HCT116 (cell line): Measurements from ENCODE around the gene FNDC5. TPM values are rescaled to one million over a fixed set of nuclear protein-coding genes. Genes with fewer than 3 reads are reported as not detected.

Experiments used
- ATAC-seq: fragments of 200-7000 bp; cut with Tn5 transposase; 2 replicates; pipeline ENCODE4 v1.9.1; 2020; ENCODE audit warnings: mild to moderate bottlenecking, moderate library complexity
- BruUV-seq: library from RNA; stranded (reverse); fragments of 400-500 nt; replicated peaks from 2 replicates; lab custom pipeline; 2021; lab: Mats Ljungman, UMichigan
- CTCF ChIA-PET: fragments of 300-600 bp; sonication (Branson Sonifier 250); formaldehyde crosslinking; loops from one replicate; lab custom pipeline; 2021; ENCODE audit warnings: antibody characterized with exemption; lab: Charles Lee
- POLR2A ChIA-PET: fragments of 300-600, 350-600 bp; sonication (Branson Sonifier 250); formaldehyde crosslinking; loops from one replicate; lab custom pipeline; 2021; ENCODE audit warnings: antibody characterized with exemption; lab: Charles Lee
- RAD21 ChIA-PET, 2 experiments: fragments of 300-600 bp; sonication (Branson Sonifier 250); formaldehyde crosslinking; loops; one replicate each; lab custom pipeline; 2023; ENCODE audit warnings: low total read pairs in 2 of 2; ENCODE audit not compliant: uncharacterized antibody in 2 of 2, unreplicated experiment in 2 of 2, low non-redundant PET in 1 of 2; lab: Charles Lee
- DNase-seq: peaks from one replicate; pipeline ENCODE4 v3.0.0-alpha.2; 2010; ENCODE audit warnings: low read depth, low spot score
- H2AFZ ChIP-seq: fragments of 200-600 bp; shearing (Covaris generic), sonication (generic); 2 replicates; pipeline ENCODE4 v1.6.1; 2017; ENCODE audit warnings: low read depth, mixed run types, mixed read lengths, antibody characterized with exemption, low read length; ENCODE audit not compliant: poor library complexity, severe bottlenecking
- H3K27ac ChIP-seq: 2 replicates; pipeline ENCODE4 v1.5.1; 2012; ENCODE audit warnings: low read depth, low read length
- H3K27me3 ChIP-seq: fragments of 200-600 bp; sonication (generic); 2 replicates; pipeline ENCODE4 v1.6.1; 2016; ENCODE audit warnings: mixed run types, low read length, mixed read lengths; ENCODE audit not compliant: insufficient read depth
- H3K36me3 ChIP-seq, 2 experiments: fragments of 200-500 bp in 1 of 2; fragments of 200-600 bp in 1 of 2; sonication (Bioruptor generic) in 1 of 2; sonication (generic) in 1 of 2; 2 replicates each; pipeline versions ENCODE4 v1.5.1 to v1.6.1; 2014 to 2016; ENCODE audit warnings: low read length in 2 of 2, inconsistent platforms in 1 of 2, mixed read lengths in 1 of 2, mixed run types in 1 of 2; ENCODE audit not compliant: insufficient read depth in 2 of 2, control insufficient read depth in 1 of 2
- H3K4me1 ChIP-seq, 2 experiments: fragments of 200-600 bp in 1 of 2; sonication (generic) in 1 of 2; 2 replicates each; pipeline versions ENCODE4 v1.5.1 to v1.6.1; 2012 to 2017; ENCODE audit warnings: low read length in 2 of 2, inconsistent platforms in 1 of 2, mild to moderate bottlenecking in 1 of 2, mixed read lengths in 1 of 2, mixed run types in 1 of 2, moderate library complexity in 1 of 2; ENCODE audit not compliant: insufficient read depth in 2 of 2, control insufficient read depth in 1 of 2
- H3K4me2 ChIP-seq: fragments of 200-600 bp; sonication (generic); 2 replicates; pipeline ENCODE4 v1.6.1; 2017; ENCODE audit warnings: mixed run types, low read length, mixed read lengths
- H3K4me3 ChIP-seq, 2 experiments: fragments of 200-600 bp in 1 of 2; sonication (generic) in 1 of 2; replicated peaks in 1 of 2; 2 replicates each; pipeline ENCODE4 v1.5.1; 2011 to 2016; ENCODE audit warnings: low read length in 2 of 2, control low read depth in 1 of 2, low read depth in 1 of 2, mild to moderate bottlenecking in 1 of 2, mixed read lengths in 1 of 2, mixed run types in 1 of 2
- H3K79me2 ChIP-seq: fragments of 200-600 bp; sonication (generic); 2 replicates; pipeline ENCODE4 v1.6.1; 2017; ENCODE audit warnings: mild to moderate bottlenecking, mixed run types, low read length, moderate library complexity, mixed read lengths; ENCODE audit not compliant: insufficient read depth
- H3K9ac ChIP-seq: fragments of 200-600 bp; sonication (generic); 2 replicates; pipeline ENCODE4 v1.6.1; 2016; ENCODE audit warnings: low read length, mixed read lengths
- H3K9me2 ChIP-seq: fragments of 200-600 bp; sonication (generic), shearing (Covaris generic); 2 replicates; pipeline ENCODE4 v1.6.1; 2017; ENCODE audit warnings: mixed run types, mild to moderate bottlenecking, moderate library complexity; ENCODE audit not compliant: insufficient read depth
- H3K9me3 ChIP-seq, 2 experiments: fragments of 200-500 bp in 1 of 2; fragments of 200-600 bp in 1 of 2; sonication (Bioruptor generic) in 1 of 2; sonication (generic) in 1 of 2; 2 replicates each; pipeline ENCODE4 v1.6.1; 2014 to 2017; ENCODE audit warnings: low read length in 2 of 2, mixed read lengths in 2 of 2, inconsistent platforms in 1 of 2, low read depth in 1 of 2, mild to moderate bottlenecking in 1 of 2, mixed run types in 1 of 2, moderate library complexity in 1 of 2; ENCODE audit not compliant: control insufficient read depth in 1 of 2, insufficient read depth in 1 of 2
- H4K20me1 ChIP-seq: fragments of 200-600 bp; sonication (generic), shearing (Covaris generic); 2 replicates; pipeline ENCODE4 v1.6.1; 2017; ENCODE audit warnings: mixed run types, mild to moderate bottlenecking, moderate library complexity; ENCODE audit not compliant: insufficient read depth
- CTCF ChIP-seq, 3 experiments: fragments of 200-600 bp in 1 of 3; sonication (generic) in 1 of 3; IDR thresholded peaks in 2 of 3; conservative IDR thresholded peaks in 1 of 3; 2 replicates each; pipeline ENCODE4 v1.5.1; 2012 to 2017; ENCODE audit warnings: low read depth in 2 of 3, low read length in 2 of 3, antibody characterized with exemption in 1 of 3, borderline replicate concordance in 1 of 3, control low read depth in 1 of 3, mild to moderate bottlenecking in 1 of 3, mixed read lengths in 1 of 3, mixed run types in 1 of 3, moderate library complexity in 1 of 3; ENCODE audit not compliant: insufficient read depth in 1 of 3
- EGR1 ChIP-seq: IDR thresholded peaks from 2 replicates; pipeline ENCODE4 v1.6.1; 2012; ENCODE audit warnings: low read depth
- ELF1 ChIP-seq: IDR thresholded peaks from 2 replicates; pipeline ENCODE4 v1.6.1; 2012; ENCODE audit warnings: low read depth, borderline replicate concordance
- EZH2 ChIP-seq: fragments of 200-600 bp; sonication (generic); IDR thresholded peaks from 2 replicates; pipeline ENCODE4 v1.6.1; 2017; ENCODE audit warnings: antibody characterized with exemption, mixed run types
- EZH2phosphoT487 ChIP-seq: fragments of 200-600 bp; IDR thresholded peaks from 2 replicates; pipeline ENCODE4 v1.6.1; 2018; ENCODE audit warnings: antibody characterized with exemption, borderline replicate concordance
- FOSL1 ChIP-seq: IDR thresholded peaks from 2 replicates; pipeline ENCODE4 v1.6.1; 2012; ENCODE audit warnings: low read depth
- JUND ChIP-seq: IDR thresholded peaks from 2 replicates; pipeline ENCODE4 v1.6.1; 2012
- POLR2AphosphoS5 ChIP-seq: IDR thresholded peaks from 2 replicates; pipeline ENCODE4 v1.6.1; 2011; ENCODE audit warnings: mild to moderate bottlenecking, low read depth, low read length, moderate library complexity
- REST ChIP-seq: IDR thresholded peaks from 2 replicates; pipeline ENCODE4 v1.6.1; 2012; ENCODE audit warnings: low read depth
- SIN3A ChIP-seq: IDR thresholded peaks from 2 replicates; pipeline ENCODE4 v1.6.1; 2012; ENCODE audit warnings: low read depth
- SRF ChIP-seq: IDR thresholded peaks from 2 replicates; pipeline ENCODE4 v1.6.1; 2012; ENCODE audit warnings: low read depth
- TCF7L2 ChIP-seq: IDR thresholded peaks from 2 replicates; pipeline ENCODE4 v1.7.0; 2011; ENCODE audit warnings: borderline replicate concordance, inconsistent platforms; ENCODE audit not compliant: insufficient read depth, insufficient read length; ENCODE audit errors: extremely low read depth
- ZFX ChIP-seq: fragments of 450-650 bp; IDR thresholded peaks from 2 replicates; pipeline ENCODE4 v1.6.1; 2017
- ZNF274 ChIP-seq: fragments of 200-500 bp; sonication (Bioruptor generic); IDR thresholded peaks from 2 replicates; pipeline ENCODE4 v1.6.1; 2014; ENCODE audit warnings: mild to moderate bottlenecking, low read depth, low read length, inconsistent platforms
- intact Hi-C: fragments of 100-400 bp; cut with micrococcal nuclease; formaldehyde crosslinking; loops from 2 replicates; pipeline ENCODE4 v1.10.0; 2022
- total RNA-seq: library from RNA; stranded (reverse); gene quantifications from one replicate; pipeline ENCODE4 v1.2.1, GENCODE V29; 2021; ENCODE audit not compliant: unreplicated experiment

Gene FNDC5
- total RNA-seq, 1 experiment from 2014 or later, result not detected

DNA sequence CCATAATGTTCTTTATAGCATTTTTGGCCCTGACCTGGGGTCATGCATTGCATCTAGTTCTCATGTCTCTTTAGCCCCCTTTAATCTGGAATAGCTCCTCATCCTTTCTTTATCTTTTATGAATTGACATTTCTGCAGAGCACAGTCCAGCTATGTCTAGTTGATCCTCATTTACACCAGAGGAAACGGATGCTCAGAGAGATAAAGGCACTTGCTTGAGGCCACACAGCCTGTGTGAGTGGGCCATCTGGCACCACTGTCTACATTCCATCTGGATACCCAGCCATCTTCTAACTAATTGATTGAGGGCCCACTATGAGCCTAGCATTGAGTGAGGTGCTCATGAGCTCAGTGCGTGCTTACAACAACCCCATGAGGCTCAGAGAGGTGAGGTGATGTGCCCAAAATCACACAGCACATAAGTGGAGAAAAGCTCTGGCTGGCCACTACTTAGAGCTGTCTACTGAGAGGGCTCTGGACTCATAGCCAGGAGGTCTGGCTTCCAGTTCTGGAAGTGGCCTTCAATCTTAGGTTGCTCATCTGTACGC is 19.1 kb upstream of the FNDC5 start:
- BruUV-seq, result no TSS peak
- H3K9me2 ChIP-seq, result no peaks in the 10 kb centered on the region
- H3K9me3 ChIP-seq, result no peaks in the 10 kb centered on the region
- H3K9ac ChIP-seq, result no peak overlapping the region
- no peaks in the 10 kb centered on the region for H3K79me2 ChIP-seq
- DNase-seq, result no peak
- no peak overlapping the region for H2AFZ ChIP-seq
- H4K20me1 ChIP-seq, result no peaks in the 10 kb centered on the region
- H3K4me2 ChIP-seq, result no peak overlapping the region
- no peak for ATAC-seq
- RAD21 ChIA-PET, result no interaction called here
- H3K4me3 ChIP-seq, result no peak overlapping the region
- POLR2A ChIA-PET, result no interaction called here
- intact Hi-C loops, result no loop called here
- CTCF ChIA-PET, result interaction anchor here (1.4 kb wide), 1 partner anchor 13 kb away, joined by 3 read pairs; no protein-coding TSS in a partner anchor
- H3K27ac ChIP-seq, result no peak overlapping the region
- TF ChIP-seq EGR1, result no peak
- TF ChIP-seq SRF, result no peak
- no peak for TF ChIP-seq REST
- no peak for TF ChIP-seq EZH2
- TF ChIP-seq EZH2phosphoT487, result no peak
- no peak for TF ChIP-seq POLR2AphosphoS5
- no peak for TF ChIP-seq CTCF (IDR thresholded peaks at IDR 0.05 in 2 of 3, conservative IDR thresholded peaks at IDR 0.05 in 1 of 3; ENCODE audit: borderline replicate concordance in 1 of 3, insufficient read depth in 1 of 3, low read depth in 2 of 3, low read length in 2 of 3)
- TF ChIP-seq SIN3A, result no peak
- no peak for TF ChIP-seq ELF1
- no peak for TF ChIP-seq TCF7L2
- no peak for TF ChIP-seq ZFX
- no peak for TF ChIP-seq ZNF274
- TF ChIP-seq JUND, result no peak
- no peak for TF ChIP-seq FOSL1
- no peaks in the 10 kb centered on the region for H3K27me3 ChIP-seq
- no peaks in the 10 kb centered on the region for H3K36me3 ChIP-seq
- peaks cover 0 to 14% of the 10 kb centered on the region in 2 experiments; a peak in 1 of 4 replicates for H3K4me1 ChIP-seq
